Esophagus muscularis mucosa (tissue), 4 donors: ENCODE data around the gene PTGFR. TPM values are rescaled to one million over a fixed set of nuclear protein-coding genes. Genes with fewer than 3 reads are reported as not detected.

ENCODE experiments used
- DNase-seq: peaks from one replicate; pipeline ENCODE4 v3.0.0-alpha.2; 2017; ENCODE audit errors: extremely low spot score
- H3K27ac ChIP-seq, 4 donors: fragments of 200-600 bp; sonication (generic); replicated peaks in 1 of 4; 1 replicate in 3 of 4; 2 replicates in 1 of 4; pipeline ENCODE4 v1.5.1; 2016 to 2019; ENCODE audit warnings: mild to moderate bottlenecking in 1 of 4
- H3K27me3 ChIP-seq, 4 donors: fragments of 200-600 bp; sonication (generic); one replicate each; pipeline versions ENCODE4 v1.5.1 to v1.6.0; 2016 to 2019
- H3K36me3 ChIP-seq, 4 donors: fragments of 200-600 bp; sonication (generic); one replicate each; pipeline ENCODE4 v1.5.1; 2016 to 2019
- H3K4me1 ChIP-seq, 4 donors: fragments of 200-600 bp; sonication (generic); one replicate each; pipeline ENCODE4 v1.5.1; 2016 to 2019
- H3K4me3 ChIP-seq, 4 donors: fragments of 200-600 bp; sonication (generic); 1 replicate in 2 of 4; 2 replicates in 2 of 4; pipeline ENCODE4 v1.5.1; 2016 to 2019; ENCODE audit warnings: mild to moderate bottlenecking in 4 of 4, moderate library complexity in 1 of 4
- H3K9me3 ChIP-seq, 4 donors: fragments of 200-600 bp; sonication (generic); 1 replicate in 3 of 4; 2 replicates in 1 of 4; pipeline ENCODE4 v1.5.1; 2016 to 2019
- CTCF ChIP-seq, 3 experiments: fragments of 200-600 bp in 2 of 3; fragments of 450-650 bp in 1 of 3; sonication (generic) in 2 of 3; IDR thresholded peaks; one replicate each; pipeline ENCODE4 v1.5.1; 2017 to 2019; ENCODE audit warnings: antibody characterized with exemption in 3 of 3, mild to moderate bottlenecking in 2 of 3, moderate library complexity in 1 of 3
- EP300 ChIP-seq: sonication (generic); formaldehyde crosslinking; IDR thresholded peaks from one replicate; pipeline ENCODE4 v1.6.1; 2017; ENCODE audit warnings: antibody characterized with exemption
- POLR2A ChIP-seq: fragments of 450-650 bp; IDR thresholded peaks from one replicate; pipeline ENCODE4 v1.6.1; 2017; ENCODE audit warnings: antibody characterized with exemption, moderate library complexity, mild to moderate bottlenecking, low read depth
- POLR2AphosphoS5 ChIP-seq, 2 donors: sonication (generic); formaldehyde crosslinking; IDR thresholded peaks; one replicate each; pipeline ENCODE4 v1.6.1; 2017; ENCODE audit warnings: antibody characterized with exemption in 2 of 2
- WGBS: methylation state at CpG from one replicate; pipeline ENCODE4 v1.1.5; 2018; 5-methylcytosine and 5-hydroxymethylcytosine counted together
- intact Hi-C: fragments of 100-400 bp; cut with DNase I; formaldehyde crosslinking; loops from one replicate; pipeline ENCODE4 v1.15.1; 2023
- total RNA-seq, 4 donors: library from RNA; depleted of rRNA; stranded (reverse); fragments of >200 nt; gene quantifications; one replicate each; pipeline versions ENCODE4 v1.1.0 to v1.2.1, GENCODE V29; 2016

Gene PTGFR
- total RNA-seq, 4 donors from 2014 or later: 2.1 to 3.8 (median 2.8) TPM

GRCh38 chr1:78541479-78541878 lies 50.7 kb downstream of the PTGFR start:
- DNase-seq: no peak

GRCh38 chr1:78543941-78544643 lies 53.3 kb downstream of the PTGFR start:
- Histone ChIP-seq H3K4me3 (no peak overlapping the region), H3K36me3 (no peaks in the 10 kb centered on the region), H3K27me3 (no peaks in the 10 kb centered on the region), H3K9me3 (peaks cover 0 to 4% (median 0%) of the 10 kb centered on the region in 4 donors), H3K27ac (no peak overlapping the region), H3K4me1 (no peaks in the 10 kb centered on the region)
- 80% methylated on average over 3 of the region's 3 CpGs for WGBS
- TF ChIP-seq POLR2A (no peak), EP300 (no peak), CTCF (IDR thresholded peaks at IDR 0.05) (no peak), POLR2AphosphoS5 (IDR thresholded peaks at IDR 0.05) (no peak)
- intact Hi-C loops: no loop called here
- no peak for DNase-seq

More at GRCh38 chr1:78541479-78541878, 50.7 kb downstream of the PTGFR start:
- Histone ChIP-seq H3K9me3 (peaks cover 0 to 4% (median 0%) of the 10 kb centered on the region in 4 donors), H3K4me3 (no peak overlapping the region), H3K27ac (no peak overlapping the region), H3K36me3 (no peaks in the 10 kb centered on the region), H3K4me1 (no peaks in the 10 kb centered on the region), H3K27me3 (no peaks in the 10 kb centered on the region)
- no peak for TF ChIP-seq CTCF (IDR thresholded peaks at IDR 0.05)
- no peak for TF ChIP-seq POLR2A
- TF ChIP-seq EP300: no peak
- TF ChIP-seq POLR2AphosphoS5 (IDR thresholded peaks at IDR 0.05): no peak
- intact Hi-C loops: no loop called here

- WGBS: 50% methylated on average over 1 of the region's 1 CpG
Observed at GRCh38 chr1:78547081-78547480, 56.3 kb downstream of the PTGFR start.

GRCh38 chr1:78549331-78549730 lies 58.6 kb downstream of the PTGFR start:
- TF ChIP-seq POLR2AphosphoS5 (IDR thresholded peaks at IDR 0.05): no peak
- no peak for TF ChIP-seq EP300
- no peak for TF ChIP-seq CTCF (IDR thresholded peaks at IDR 0.05)
- no peak for TF ChIP-seq POLR2A
- H3K27me3 ChIP-seq: no peaks in the 10 kb centered on the region
- no peak overlapping the region for H3K27ac ChIP-seq
- WGBS: 74% methylated on average over 3 of the region's 3 CpGs
- no peak for DNase-seq
- H3K4me3 ChIP-seq: no peak overlapping the region
- no peaks in the 10 kb centered on the region for H3K4me1 ChIP-seq
- no peaks in the 10 kb centered on the region for H3K36me3 ChIP-seq
- intact Hi-C loops: no loop called here
- H3K9me3 ChIP-seq: peaks cover 0 to 19% (median 14%) of the 10 kb centered on the region in 4 donors

More at GRCh38 chr1:78547081-78547480, 56.3 kb downstream of the PTGFR start:
- H3K4me3 ChIP-seq: no peak overlapping the region
- H3K27ac ChIP-seq: no peak overlapping the region
- no peaks in the 10 kb centered on the region for H3K27me3 ChIP-seq
- H3K36me3 ChIP-seq: no peaks in the 10 kb centered on the region
- H3K4me1 ChIP-seq: no peaks in the 10 kb centered on the region
- no peak for TF ChIP-seq EP300
- TF ChIP-seq POLR2A: no peak
- TF ChIP-seq POLR2AphosphoS5 (IDR thresholded peaks at IDR 0.05): no peak
- no peak for TF ChIP-seq CTCF (IDR thresholded peaks at IDR 0.05)
- peaks cover 0 to 10% (median 7%) of the 10 kb centered on the region in 4 donors for H3K9me3 ChIP-seq
- intact Hi-C loops: no loop called here
- no peak for DNase-seq

GRCh38 chr1:78549891-78550290 lies 59.1 kb downstream of the PTGFR start:
- H3K27ac ChIP-seq: no peak overlapping the region
- 72% methylated on average over 3 of the region's 3 CpGs for WGBS

More at GRCh38 chr1:78549891-78550290, 59.1 kb downstream of the PTGFR start:
- TF ChIP-seq CTCF (IDR thresholded peaks at IDR 0.05) (no peak), POLR2AphosphoS5 (IDR thresholded peaks at IDR 0.05) (no peak), POLR2A (no peak), EP300 (no peak)
- no peak for DNase-seq
- Histone ChIP-seq H3K27me3 (no peaks in the 10 kb centered on the region), H3K36me3 (no peaks in the 10 kb centered on the region), H3K4me3 (no peak overlapping the region), H3K9me3 (peaks cover 0 to 19% (median 15%) of the 10 kb centered on the region in 4 donors), H3K4me1 (no peaks in the 10 kb centered on the region)
- intact Hi-C loops: no loop called here
